ENCODE results near the gene ACVR1. TPM values are rescaled to one million over a fixed set of nuclear protein-coding genes. Genes with fewer than 3 reads are reported as not detected.

Gene ACVR1
- total and polyA plus RNA-seq, 2 experiments from 2014 or later, result 8.9 to 21.5 TPM

- H3K4me1 Mint-ChIP-seq, result peaks cover 8% of the 10 kb centered on the region
- ATAC-seq (no peak), DNase-seq (ENCODE audit: low spot score) (no peak)
- no peak overlapping the region for H3K27ac Mint-ChIP-seq
- H3K4me1 ChIP-seq (ENCODE audit: insufficient read depth), result no peaks in the 10 kb centered on the region
- H3K9me2 ChIP-seq (ENCODE audit: insufficient read depth), result no peaks in the 10 kb centered on the region
- TF ChIP-seq ETS1 (IDR thresholded peaks at IDR 0.05), result no peak
- TF ChIP-seq ZNF331 (CRISPR knock-in tag; IDR thresholded peaks at IDR 0.05; ENCODE audit: low read depth), result no peak
- TF ChIP-seq NANOG (IDR thresholded peaks at IDR 0.05; ENCODE audit: borderline replicate concordance), result no peak
- TF ChIP-seq EZH2phosphoT487 (IDR thresholded peaks at IDR 0.05; ENCODE audit: unreplicated experiment), result no peak
- TF ChIP-seq EZH2 (IDR thresholded peaks at IDR 0.05; ENCODE audit: low read depth, unreplicated experiment), result no peak
- no peak for TF ChIP-seq CTCF (conservative IDR thresholded peaks at IDR 0.05; ENCODE audit: low read depth in 2 of 2)
- no peak for TF ChIP-seq ZNF462 (CRISPR knock-in tag; IDR thresholded peaks at IDR 0.05)
- no peak for TF ChIP-seq CREB1 (CRISPR knock-in tag; IDR thresholded peaks at IDR 0.05; ENCODE audit: low read depth)
- TF ChIP-seq REST (IDR thresholded peaks at IDR 0.05; ENCODE audit: unreplicated experiment), result no peak
- no peak for TF ChIP-seq STAT1 (IDR thresholded peaks at IDR 0.05; ENCODE audit: unreplicated experiment)
- no peak for TF ChIP-seq JUNB (IDR thresholded peaks at IDR 0.05; ENCODE audit: unreplicated experiment)
- TF ChIP-seq POLR2AphosphoS5 (IDR thresholded peaks at IDR 0.05; ENCODE audit: low read depth), result no peak
- H3K4me3 ChIP-seq, result no peak overlapping the region
- H3K4me2 ChIP-seq, result no peak overlapping the region
- peaks cover 4% of the 10 kb centered on the region; the same call in 1 of the 3 replicates for H3K36me3 Mint-ChIP-seq (ENCODE audit: low read depth)
- no peaks in the 10 kb centered on the region for H3K9me3 Mint-ChIP-seq
- H3K79me2 ChIP-seq (replicated peaks; ENCODE audit: insufficient read depth), result peaks cover 38% of the 10 kb centered on the region
- H3K27me3 Mint-ChIP-seq (ENCODE audit: insufficient read depth, low read depth, poor library complexity), result no peaks in the 10 kb centered on the region
- no peaks in the 10 kb centered on the region for H3F3A ChIP-seq (replicated peaks; ENCODE audit: low read depth)
- H4K20me1 ChIP-seq (replicated peaks; ENCODE audit: insufficient read depth), result no peaks in the 10 kb centered on the region; the same call in 1 of the 2 replicates
- no peak overlapping the region for H3K27ac ChIP-seq (ENCODE audit: low read depth)
- no peaks in the 10 kb centered on the region for H3K36me3 ChIP-seq (ENCODE audit: insufficient read depth)
- H3K27me3 ChIP-seq (ENCODE audit: insufficient read depth), result no peaks in the 10 kb centered on the region
- no peak overlapping the region for H3K4me3 Mint-ChIP-seq
- no peak overlapping the region for H2AFZ ChIP-seq
These were observed 20.0 kb downstream of the ACVR1 start for GRCh38 chr2:157856187-157856515.

Data from GM23338 (cell line).